K562 (cell line): ENCODE data around the gene NAP1L4. TPM values are rescaled to one million over a fixed set of nuclear protein-coding genes. Genes with fewer than 3 reads are reported as not detected.
A peak's percentile ranks its signal among the peaks of the same experiment; 100 is the strongest.

Source experiments
- ATAC-seq: fragments of 200-7000 bp; cut with Tn5 transposase; 3 replicates; pipeline ENCODE4 v1.9.1; 2020; ENCODE audit warnings: moderate library complexity
- BruUV-seq: library from RNA; stranded (reverse); fragments of 400-500 nt; replicated peaks from 2 replicates; lab custom pipeline; 2021; lab: Mats Ljungman, UMichigan
- CTCF ChIA-PET: fragments of 300-600 bp; formaldehyde crosslinking; extraction: SDS; loops from one replicate; lab custom pipeline; 2021; ENCODE audit warnings: low intra/inter-chr PET ratio; lab: Yijun Ruan, JAX
- POLR2A ChIA-PET: fragments of 300-600, 350-650 bp; sonication (Branson Sonifier 250); formaldehyde crosslinking; extraction: SDS; loops from one replicate; lab custom pipeline; 2021; ENCODE audit warnings: antibody characterized with exemption, inconsistent platforms; lab: Yijun Ruan, JAX
- DNase-seq, 4 experiments: peaks; one replicate each; pipeline versions ENCODE4 v3.0.0 to v3.0.0-alpha.2; 2011 to 2018; ENCODE audit warnings: low spot score in 3 of 4, mixed read lengths in 3 of 4; ENCODE audit errors: extremely low read depth in 1 of 4
- FAIRE-seq: peaks from 2 replicates; lab custom pipeline; 2011; peaks lifted over from hg19 to GRCh38; lab: Jason Lieb, UNC
- H2AFZ ChIP-seq: 2 replicates; pipeline ENCODE4 v1.6.0; 2011; ENCODE audit warnings: low read depth, low read length, control low read depth, inconsistent platforms
- H3K27ac ChIP-seq: fragments of 200-600 bp; 3 replicates; pipeline ENCODE4 v1.8.0; 2011; ENCODE audit warnings: low read depth, mild to moderate bottlenecking, control low read depth, inconsistent platforms, low read length, moderate library complexity, mixed read lengths; ENCODE audit errors: extremely low read depth
- H3K27me3 ChIP-seq, 2 experiments: fragments of 300-600 bp in 1 of 2; 2 replicates in 1 of 2; 3 replicates in 1 of 2; pipeline versions ENCODE4 v1.6.0 to v1.8.0; 2011; ENCODE audit warnings: inconsistent platforms in 2 of 2, low read length in 2 of 2, mild to moderate bottlenecking in 1 of 2, mixed read lengths in 1 of 2, moderate library complexity in 1 of 2; ENCODE audit not compliant: control insufficient read depth in 2 of 2, insufficient read depth in 2 of 2
- H3K36me3 ChIP-seq: fragments of 300-600 bp; 3 replicates; pipeline ENCODE4 v1.8.0; 2011; ENCODE audit warnings: mild to moderate bottlenecking, low read length, inconsistent platforms; ENCODE audit not compliant: control insufficient read depth, insufficient read depth
- H3K4me1 ChIP-seq, 2 experiments: fragments of 200-600 bp in 1 of 2; replicated peaks in 1 of 2; 2 replicates in 1 of 2; 3 replicates in 1 of 2; pipeline versions ENCODE4 v1.5.1 to v1.8.0; 2011; ENCODE audit warnings: inconsistent platforms in 2 of 2, low read length in 2 of 2, mild to moderate bottlenecking in 1 of 2, mixed read lengths in 1 of 2, moderate library complexity in 1 of 2; ENCODE audit not compliant: control insufficient read depth in 2 of 2, insufficient read depth in 2 of 2
- H3K4me2 ChIP-seq: 2 replicates; pipeline ENCODE4 v1.6.1; 2011; ENCODE audit warnings: low read length, control low read depth, inconsistent platforms, mixed read lengths; ENCODE audit not compliant: insufficient read depth
- H3K4me3 ChIP-seq: fragments of 200-600 bp; sonication (generic), shearing (Covaris generic); 2 replicates; pipeline ENCODE4 v1.5.1; 2016; ENCODE audit warnings: control low read depth, inconsistent platforms
- H3K79me2 ChIP-seq: fragments of 200-600 bp; 3 replicates; pipeline ENCODE4 v1.8.0; 2011; ENCODE audit warnings: low read length, inconsistent platforms; ENCODE audit not compliant: control insufficient read depth, insufficient read depth
- H3K9ac ChIP-seq, 2 experiments: 2 replicates each; pipeline versions ENCODE4 v1.6.0 to v1.6.1; 2011; ENCODE audit warnings: low read depth in 2 of 2, low read length in 2 of 2, control low read depth in 1 of 2, inconsistent platforms in 1 of 2, mild to moderate bottlenecking in 1 of 2, mixed read lengths in 1 of 2; ENCODE audit not compliant: insufficient read depth in 1 of 2
- H3K9me1 ChIP-seq: one replicate; pipeline ENCODE4 v1.6.0; 2011; ENCODE audit warnings: inconsistent platforms, mild to moderate bottlenecking, low read length, moderate library complexity; ENCODE audit not compliant: control insufficient read depth, insufficient read depth
- H3K9me3 ChIP-seq: replicated peaks from 2 replicates; pipeline ENCODE4 v1.5.1; 2011; ENCODE audit warnings: low read depth, low read length, inconsistent platforms; ENCODE audit not compliant: control insufficient read depth, insufficient read depth
- H4K20me1 ChIP-seq: replicated peaks from 2 replicates; pipeline ENCODE4 v1.6.1; 2011; ENCODE audit warnings: low read length, inconsistent platforms, mixed read lengths; ENCODE audit not compliant: control insufficient read depth, insufficient read depth
- ARHGAP35 ChIP-seq: fragments of 450-650 bp; IDR thresholded peaks from 2 replicates; pipeline ENCODE4 v1.6.1; 2018; ENCODE audit not compliant: partially characterized antibody
- DMBX1 ChIP-seq: fragments of 250-450 bp; sonication (Bioruptor Pico); IDR thresholded peaks from 2 replicates; pipeline ENCODE4 v1.8.0; 2022; ENCODE audit warnings: inconsistent platforms, mild to moderate bottlenecking, moderate library complexity, borderline replicate concordance
- POLR2G ChIP-seq: fragments of 200-400 bp; formaldehyde crosslinking; IDR thresholded peaks from 2 replicates; pipeline ENCODE4 v1.6.1; 2017; ENCODE audit warnings: low read depth, mild to moderate bottlenecking, antibody characterized with exemption, low read length, moderate library complexity
- ZNF24 ChIP-seq: fragments of 450-650 bp; IDR thresholded peaks from 2 replicates; pipeline ENCODE4 v1.6.1; 2016
- ZNF766 ChIP-seq: fragments of 200-800 bp; sonication (Bioruptor generic); conservative IDR thresholded peaks from 2 replicates; pipeline ENCODE4 v1.6.1; 2016; ENCODE audit warnings: missing genetic modification characterization, missing compliant biosample characterization
- WGBS: fragments of 100-300 bp; shearing (Covaris generic); methylation state at CpG from one replicate; pipeline ENCODE4 v1.1.6; 2016; ENCODE audit warnings: low coverage, mixed read lengths; ENCODE audit not compliant: insufficient coverage; ENCODE audit errors: missing lambda C conversion rate; 5-methylcytosine and 5-hydroxymethylcytosine counted together
- in situ Hi-C: fragments of 300-500 bp; cut with MboI; formaldehyde crosslinking; loops from 4 replicates; pipeline ENCODE4 v1.15.0; 2018; ENCODE audit warnings: inconsistent platforms, mixed read lengths
- intact Hi-C: fragments of 100-400 bp; cut with micrococcal nuclease; formaldehyde crosslinking; loops from 2 replicates; pipeline ENCODE4 v1.14.2; 2022
- polyA plus RNA-seq, 8 experiments: library from polyadenylated mRNA; depleted of rRNA in 4 of 8; stranded (reverse) in 5 of 8; unstranded in 3 of 8; fragments of >200 nt; fragmentation: Nextera tagmentation in 2 of 8; fragmentation: Illumina TruSeq in 1 of 8; extraction: Ambion mirVana in 2 of 8; extraction: Trizol in 1 of 8; gene quantifications; 2 replicates each; pipeline versions ENCODE4 v1.2.1 to v1.2.3, GENCODE V29; 2011 to 2014; ENCODE audit warnings: inconsistent platforms in 1 of 8, missing spikeins in 1 of 8
- total RNA-seq, 7 experiments: library from RNA; depleted of rRNA in 6 of 7; stranded (reverse); fragments of >200 nt in 6 of 7; fragmentation: Illumina TruSeq in 2 of 7; extraction: Trizol in 2 of 7; gene quantifications; 2 replicates each; pipeline versions ENCODE4 v1.2.1 to v1.2.3, GENCODE V29; 2011 to 2021; ENCODE audit warnings: low replicate concordance in 1 of 7

Gene NAP1L4
- total and polyA plus RNA-seq, 9 of the 15 experiments (the other 6 are each of a cell fraction or from before 2014, with no cell fraction given): 34.1 to 237 (median 179) TPM

DNA sequence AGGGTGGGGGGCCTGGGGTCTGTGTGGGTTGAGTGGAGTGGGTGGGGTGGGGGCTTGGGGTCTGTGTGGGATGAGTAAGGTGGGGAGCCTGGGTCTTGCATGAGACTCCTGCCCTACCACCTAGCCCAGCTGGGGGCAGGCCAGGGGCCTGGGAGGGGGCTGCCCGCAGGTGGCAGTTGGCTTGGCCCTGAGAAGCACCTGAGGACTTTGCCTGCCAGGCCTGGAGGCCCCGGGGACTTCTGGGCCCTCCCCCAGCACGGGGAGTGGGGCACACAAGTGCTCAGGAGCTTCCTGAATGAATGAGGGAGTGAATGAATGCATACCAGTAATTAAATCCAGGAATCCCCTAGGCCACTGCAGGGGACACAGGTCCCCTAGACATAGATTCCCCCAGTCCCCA, 69.5 kb downstream of the NAP1L4 start:
- POLR2A ChIA-PET: interaction anchor here (1.1 kb wide), 2 partner anchors 30 to 59 kb away, joined by 6 to 7 read pairs; no protein-coding TSS in a partner anchor
- TF ChIP-seq ARHGAP35: no peak
- 0 out of 2 replicates have a peak, but pooled peaks have one; percentile 33 for TF ChIP-seq ZNF24
- TF ChIP-seq, all 486 proteins: peak for 1
- intact Hi-C loops: no loop called here
- in situ Hi-C loops: no loop called here
- Histone ChIP-seq H3K4me1 (peaks cover 2 to 60% of the 10 kb centered on the region in 2 experiments; a peak in 4 of 5 replicates), H3K4me3 (no peak overlapping the region), H4K20me1 (peaks cover 4% of the 10 kb centered on the region; the same call in 1 of the 2 replicates), H3K9ac (no peak overlapping the region), H2AFZ (no peak overlapping the region), H3K36me3 (no peaks in the 10 kb centered on the region), H3K27me3 (no peaks in the 10 kb centered on the region), H3K4me2 (no peak overlapping the region), H3K79me2 (peaks cover under 1% of the 10 kb centered on the region; the same call in 1 of the 3 replicates), H3K27ac (no peak overlapping the region), H3K9me3 (no peaks in the 10 kb centered on the region), H3K9me1 (no peaks in the 10 kb centered on the region)
- CTCF ChIA-PET: interaction anchor here (0.6 kb wide), 1 partner anchor 371 kb away, joined by 3 read pairs; no protein-coding TSS in a partner anchor
- FAIRE-seq: no peak
- DNase-seq: no peak
- BruUV-seq: no TSS peak
- 14% methylated on average over 2 of the region's 3 CpGs for WGBS
- ATAC-seq: no peak

DNA sequence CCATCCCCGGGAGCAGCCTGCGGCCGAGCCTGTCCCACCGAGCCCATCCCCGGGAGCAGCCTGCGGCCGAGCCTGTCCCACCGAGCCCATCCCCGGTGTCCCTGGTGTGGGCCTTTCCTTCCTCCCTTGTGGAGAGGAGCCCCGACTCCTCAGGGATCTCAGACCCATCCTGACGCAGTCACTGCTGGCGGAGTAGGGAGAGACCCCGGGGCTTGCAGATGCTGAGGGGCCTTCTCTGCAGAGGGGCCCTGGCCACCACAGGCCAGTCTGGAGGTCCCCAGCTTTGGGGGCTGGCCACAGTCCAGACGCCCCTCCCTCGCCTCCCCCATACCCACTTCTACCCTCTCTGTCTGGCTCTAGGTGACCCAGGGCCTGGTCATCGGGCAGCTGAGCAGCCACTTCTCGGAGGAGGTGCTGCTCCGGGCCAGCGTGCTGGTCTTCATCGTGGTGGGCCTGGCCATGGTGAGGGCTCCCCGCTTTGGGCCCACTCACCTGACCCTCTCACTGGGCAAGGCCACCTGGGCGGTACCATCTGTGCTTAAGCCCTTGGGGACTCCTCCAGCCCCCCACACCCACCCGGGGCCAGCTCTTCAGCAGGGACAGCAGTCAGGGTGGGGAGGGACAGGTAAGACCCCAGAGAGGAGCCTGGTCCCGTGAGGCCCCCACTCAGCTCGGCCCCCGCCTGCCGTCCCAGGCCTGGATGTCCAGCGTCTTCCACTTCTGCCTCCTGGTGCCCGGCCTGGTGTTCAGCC, 70.2 kb downstream of the NAP1L4 start:
- ChIA-PET CTCF (interaction anchor here (0.6 kb wide), 2 partner anchors 35 to 370 kb away, joined by 3 to 5 read pairs; no protein-coding TSS in a partner anchor), POLR2A (interaction anchor here (0.5 to 2.3 kb wide), 5 partner anchors 8 to 207 kb away, joined by 3 to 12 read pairs (median 6); partner anchors contain the start of gene PHLDA2)
- intact Hi-C loops: no loop called here
- no peak overlapping the region for H3K4me3 ChIP-seq
- FAIRE-seq (no peak), DNase-seq (no peak), ATAC-seq (no peak)
- in situ Hi-C loops: no loop called here
- H3K36me3 ChIP-seq: no peaks in the 10 kb centered on the region
- H3K9me1 ChIP-seq: no peaks in the 10 kb centered on the region
- no peak overlapping the region; a peak in 1 of 4 replicates for H3K9ac ChIP-seq
- 69% methylated on average over 14 of the region's 29 CpGs for WGBS
- no peak overlapping the region for H3K27ac ChIP-seq
- H3K4me2 ChIP-seq: no peak overlapping the region
- H3K9me3 ChIP-seq: no peaks in the 10 kb centered on the region
- no TSS peak for BruUV-seq
- H4K20me1 ChIP-seq: no peaks in the 10 kb centered on the region
- H3K27me3 ChIP-seq: no peaks in the 10 kb centered on the region
- TF ChIP-seq DMBX1 (no peak), ZNF766 (CRISPR knock-in tag) (no peak), POLR2G (peak; percentile 38)
- H3K4me1 ChIP-seq: peaks cover 0 to 61% of the 10 kb centered on the region in 2 experiments; a peak in 2 of 5 replicates
- H3K79me2 ChIP-seq: no peaks in the 10 kb centered on the region
- H2AFZ ChIP-seq: no peak overlapping the region
